HepG2 (cell line): Measurements from ENCODE around the gene KIN. TPM values are rescaled to one million over a fixed set of nuclear protein-coding genes. Genes with fewer than 3 reads are reported as not detected.
A peak's percentile ranks its signal among the peaks of the same experiment; 100 is the strongest.

ENCODE experiments used
- DNMT1 ChIP-seq: sonication (generic); formaldehyde crosslinking; IDR thresholded peaks from 2 replicates; pipeline ENCODE4 v1.5.1; 2020; ENCODE audit warnings: mild to moderate bottlenecking, missing genetic modification reagents
- EED ChIP-seq: sonication (generic); formaldehyde crosslinking; IDR thresholded peaks from 2 replicates; pipeline ENCODE4 v1.5.0; 2020; ENCODE audit warnings: mild to moderate bottlenecking, missing genetic modification reagents
- FOXO1 ChIP-seq: sonication (generic); formaldehyde crosslinking; IDR thresholded peaks from 2 replicates; pipeline ENCODE4 v1.4.0; 2020; ENCODE audit warnings: missing genetic modification reagents
- HNRNPK ChIP-seq: fragments of 200-400 bp; formaldehyde crosslinking; IDR thresholded peaks from 2 replicates; pipeline ENCODE4 v1.6.1; 2018; ENCODE audit warnings: low read length, low read depth, moderate library complexity, mild to moderate bottlenecking; ENCODE audit not compliant: poor library complexity, severe bottlenecking
- HOXA5 ChIP-seq: sonication (generic); formaldehyde crosslinking; IDR thresholded peaks from 2 replicates; pipeline ENCODE4 v1.4.0; 2020; ENCODE audit warnings: missing genetic modification reagents
- MYC ChIP-seq: sonication (generic); formaldehyde crosslinking; IDR thresholded peaks from 2 replicates; pipeline ENCODE4 v1.9.0; 2021; ENCODE audit warnings: missing genetic modification reagents, borderline replicate concordance
- ONECUT2 ChIP-seq: sonication (generic); formaldehyde crosslinking; IDR thresholded peaks from 2 replicates; pipeline ENCODE4 v1.4.0; 2020; ENCODE audit warnings: missing genetic modification reagents
- RBM39 ChIP-seq: fragments of 200-400 bp; formaldehyde crosslinking; IDR thresholded peaks from one replicate; pipeline ENCODE4 v1.6.1; 2018; ENCODE audit warnings: antibody characterized with exemption, mild to moderate bottlenecking, low read depth, low read length; ENCODE audit not compliant: poor library complexity, severe bottlenecking
- TCF7 ChIP-seq: sonication (generic); IDR thresholded peaks from 2 replicates; pipeline ENCODE4 v1.6.1; 2016; ENCODE audit warnings: antibody characterized with exemption, low read depth
- THAP11 ChIP-seq: IDR thresholded peaks from 2 replicates; pipeline ENCODE4 v1.6.1; 2016; ENCODE audit warnings: missing biosample characterization, missing genetic modification reagents
- ZNF607 ChIP-seq: sonication (generic); formaldehyde crosslinking; IDR thresholded peaks from 2 replicates; pipeline ENCODE4 v1.5.1; 2020; ENCODE audit warnings: missing genetic modification reagents, mild to moderate bottlenecking, borderline replicate concordance
- ZNF614 ChIP-seq: IDR thresholded peaks from 2 replicates; pipeline ENCODE4 v1.6.1; 2018; ENCODE audit warnings: missing biosample characterization, missing genetic modification reagents, inconsistent platforms, borderline replicate concordance
- ZNF619 ChIP-seq: sonication (generic); formaldehyde crosslinking; IDR thresholded peaks from 2 replicates; pipeline ENCODE4 v1.4.0; 2020; ENCODE audit warnings: mild to moderate bottlenecking, missing genetic modification reagents
- ZNF709 ChIP-seq: sonication (generic); formaldehyde crosslinking; IDR thresholded peaks from 2 replicates; pipeline ENCODE4 v1.5.0; 2020; ENCODE audit warnings: mild to moderate bottlenecking, missing genetic modification reagents
- polyA plus RNA-seq, 8 experiments: library from polyadenylated mRNA; depleted of rRNA in 3 of 8; stranded (reverse) in 7 of 8; unstranded in 1 of 8; fragments of >200 nt; fragmentation: Illumina TruSeq in 4 of 8; extraction: Trizol in 4 of 8; gene quantifications; 2 replicates each; pipeline versions ENCODE4 v1.2.1 to v1.2.3, GENCODE V29; 2011 to 2016; ENCODE audit warnings: low read depth in 4 of 8, missing spikeins in 1 of 8, mixed read lengths in 1 of 8; ENCODE audit not compliant: insufficient read depth in 1 of 8
- total RNA-seq, 5 experiments: library from RNA; depleted of rRNA; stranded (reverse); fragments of >200 nt; fragmentation: Illumina TruSeq; extraction: Trizol; gene quantifications; 2 replicates each; pipeline ENCODE4 v1.2.3, GENCODE V29; 2016; ENCODE audit warnings: low read depth in 1 of 5
- TF ChIP-seq, protein P1 (sequence below): sonication (generic); formaldehyde crosslinking; IDR thresholded peaks from 2 replicates; pipeline ENCODE4 v1.5.0; 2020; ENCODE audit warnings: mild to moderate bottlenecking, missing genetic modification reagents
- TF ChIP-seq, protein P2 (sequence below): IDR thresholded peaks from 2 replicates; pipeline ENCODE4 v1.4.0; 2020; ENCODE audit warnings: mild to moderate bottlenecking, missing genetic modification reagents
- TF ChIP-seq, protein P3 (sequence below): sonication (generic); formaldehyde crosslinking; IDR thresholded peaks from 2 replicates; pipeline ENCODE4 v1.4.0; 2020; ENCODE audit warnings: mild to moderate bottlenecking, low read depth, missing genetic modification reagents
- TF ChIP-seq, protein P4 (sequence below): sonication (generic); formaldehyde crosslinking; IDR thresholded peaks from 2 replicates; pipeline ENCODE4 v1.5.0; 2020; ENCODE audit warnings: missing genetic modification reagents

Gene KIN
- total and polyA plus RNA-seq, 2 of the 13 experiments (the other 11 are each of a cell fraction or from before 2014, with no cell fraction given), result 4.9 to 23.2 TPM

DNA sequence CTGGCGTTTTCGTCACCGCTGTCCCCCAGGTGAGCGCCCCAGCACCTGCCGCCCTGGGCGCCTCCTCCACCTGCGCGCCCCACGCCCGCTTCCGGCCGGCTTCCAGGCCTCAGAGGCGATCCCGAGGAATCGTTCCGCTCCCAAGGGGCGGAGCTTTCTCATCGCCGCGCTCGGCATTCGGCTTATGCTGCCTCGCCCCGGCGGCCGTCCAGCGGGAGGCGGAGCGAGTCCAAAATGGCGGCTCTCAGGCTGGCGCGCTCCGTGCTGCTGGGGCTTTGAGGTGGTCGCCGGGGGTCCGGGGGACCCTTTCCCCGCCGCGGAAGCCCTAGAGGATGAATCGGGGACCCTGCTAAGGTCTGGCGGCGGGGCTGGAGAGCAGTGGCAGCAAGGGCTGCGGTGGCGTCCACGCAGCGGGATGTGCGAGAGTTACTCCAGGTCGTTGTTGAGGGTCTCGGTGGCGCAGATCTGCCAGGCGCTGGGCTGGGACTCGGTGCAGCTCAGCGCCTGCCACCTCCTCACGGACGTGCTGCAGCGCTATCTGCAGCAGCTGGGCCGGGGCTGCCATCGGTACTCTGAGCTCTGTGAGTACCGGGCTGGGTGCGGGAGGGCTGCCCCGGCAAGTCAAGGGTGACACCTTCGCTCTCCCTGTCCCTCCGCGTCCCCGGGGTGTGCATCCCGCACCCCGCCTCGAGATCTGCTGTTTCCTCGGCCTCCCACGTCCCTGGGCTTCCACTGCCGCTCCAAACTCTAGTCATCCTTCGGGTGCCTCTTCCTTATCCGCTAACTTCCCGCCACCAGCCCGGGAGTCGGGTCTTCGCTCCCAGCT is 30.7 kb upstream of the KIN start, which contains the start of gene TAF3 (continued):
- TF ChIP-seq, protein P1, sequence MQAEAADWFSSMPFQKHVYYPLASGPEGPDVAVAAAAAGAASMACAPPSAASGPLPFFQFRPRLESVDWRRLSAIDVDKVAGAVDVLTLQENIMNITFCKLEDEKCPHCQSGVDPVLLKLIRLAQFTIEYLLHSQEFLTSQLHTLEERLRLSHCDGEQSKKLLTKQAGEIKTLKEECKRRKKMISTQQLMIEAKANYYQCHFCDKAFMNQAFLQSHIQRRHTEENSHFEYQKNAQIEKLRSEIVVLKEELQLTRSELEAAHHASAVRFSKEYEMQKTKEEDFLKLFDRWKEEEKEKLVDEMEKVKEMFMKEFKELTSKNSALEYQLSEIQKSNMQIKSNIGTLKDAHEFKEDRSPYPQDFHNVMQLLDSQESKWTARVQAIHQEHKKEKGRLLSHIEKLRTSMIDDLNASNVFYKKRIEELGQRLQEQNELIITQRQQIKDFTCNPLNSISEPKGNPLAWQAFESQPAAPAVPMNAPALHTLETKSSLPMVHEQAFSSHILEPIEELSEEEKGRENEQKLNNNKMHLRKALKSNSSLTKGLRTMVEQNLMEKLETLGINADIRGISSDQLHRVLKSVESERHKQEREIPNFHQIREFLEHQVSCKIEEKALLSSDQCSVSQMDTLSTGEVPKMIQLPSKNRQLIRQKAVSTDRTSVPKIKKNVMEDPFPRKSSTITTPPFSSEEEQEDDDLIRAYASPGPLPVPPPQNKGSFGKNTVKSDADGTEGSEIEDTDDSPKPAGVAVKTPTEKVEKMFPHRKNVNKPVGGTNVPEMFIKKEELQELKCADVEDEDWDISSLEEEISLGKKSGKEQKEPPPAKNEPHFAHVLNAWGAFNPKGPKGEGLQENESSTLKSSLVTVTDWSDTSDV, result no peak
- peak; percentile 59 for TF ChIP-seq HNRNPK
- TF ChIP-seq, protein P2, sequence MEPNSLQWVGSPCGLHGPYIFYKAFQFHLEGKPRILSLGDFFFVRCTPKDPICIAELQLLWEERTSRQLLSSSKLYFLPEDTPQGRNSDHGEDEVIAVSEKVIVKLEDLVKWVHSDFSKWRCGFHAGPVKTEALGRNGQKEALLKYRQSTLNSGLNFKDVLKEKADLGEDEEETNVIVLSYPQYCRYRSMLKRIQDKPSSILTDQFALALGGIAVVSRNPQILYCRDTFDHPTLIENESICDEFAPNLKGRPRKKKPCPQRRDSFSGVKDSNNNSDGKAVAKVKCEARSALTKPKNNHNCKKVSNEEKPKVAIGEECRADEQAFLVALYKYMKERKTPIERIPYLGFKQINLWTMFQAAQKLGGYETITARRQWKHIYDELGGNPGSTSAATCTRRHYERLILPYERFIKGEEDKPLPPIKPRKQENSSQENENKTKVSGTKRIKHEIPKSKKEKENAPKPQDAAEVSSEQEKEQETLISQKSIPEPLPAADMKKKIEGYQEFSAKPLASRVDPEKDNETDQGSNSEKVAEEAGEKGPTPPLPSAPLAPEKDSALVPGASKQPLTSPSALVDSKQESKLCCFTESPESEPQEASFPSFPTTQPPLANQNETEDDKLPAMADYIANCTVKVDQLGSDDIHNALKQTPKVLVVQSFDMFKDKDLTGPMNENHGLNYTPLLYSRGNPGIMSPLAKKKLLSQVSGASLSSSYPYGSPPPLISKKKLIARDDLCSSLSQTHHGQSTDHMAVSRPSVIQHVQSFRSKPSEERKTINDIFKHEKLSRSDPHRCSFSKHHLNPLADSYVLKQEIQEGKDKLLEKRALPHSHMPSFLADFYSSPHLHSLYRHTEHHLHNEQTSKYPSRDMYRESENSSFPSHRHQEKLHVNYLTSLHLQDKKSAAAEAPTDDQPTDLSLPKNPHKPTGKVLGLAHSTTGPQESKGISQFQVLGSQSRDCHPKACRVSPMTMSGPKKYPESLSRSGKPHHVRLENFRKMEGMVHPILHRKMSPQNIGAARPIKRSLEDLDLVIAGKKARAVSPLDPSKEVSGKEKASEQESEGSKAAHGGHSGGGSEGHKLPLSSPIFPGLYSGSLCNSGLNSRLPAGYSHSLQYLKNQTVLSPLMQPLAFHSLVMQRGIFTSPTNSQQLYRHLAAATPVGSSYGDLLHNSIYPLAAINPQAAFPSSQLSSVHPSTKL, result peak; percentile 62; the same call in 1 of the 2 replicates
- TF ChIP-seq ZNF709 (CRISPR knock-in tag), result peak; percentile 84
- peak; percentile 93; the same call in 1 of the 2 replicates for TF ChIP-seq ZNF614
- TF ChIP-seq ZNF607 (CRISPR knock-in tag), result peak; percentile 60; the same call in 1 of the 2 replicates
- TF ChIP-seq, protein P3, sequence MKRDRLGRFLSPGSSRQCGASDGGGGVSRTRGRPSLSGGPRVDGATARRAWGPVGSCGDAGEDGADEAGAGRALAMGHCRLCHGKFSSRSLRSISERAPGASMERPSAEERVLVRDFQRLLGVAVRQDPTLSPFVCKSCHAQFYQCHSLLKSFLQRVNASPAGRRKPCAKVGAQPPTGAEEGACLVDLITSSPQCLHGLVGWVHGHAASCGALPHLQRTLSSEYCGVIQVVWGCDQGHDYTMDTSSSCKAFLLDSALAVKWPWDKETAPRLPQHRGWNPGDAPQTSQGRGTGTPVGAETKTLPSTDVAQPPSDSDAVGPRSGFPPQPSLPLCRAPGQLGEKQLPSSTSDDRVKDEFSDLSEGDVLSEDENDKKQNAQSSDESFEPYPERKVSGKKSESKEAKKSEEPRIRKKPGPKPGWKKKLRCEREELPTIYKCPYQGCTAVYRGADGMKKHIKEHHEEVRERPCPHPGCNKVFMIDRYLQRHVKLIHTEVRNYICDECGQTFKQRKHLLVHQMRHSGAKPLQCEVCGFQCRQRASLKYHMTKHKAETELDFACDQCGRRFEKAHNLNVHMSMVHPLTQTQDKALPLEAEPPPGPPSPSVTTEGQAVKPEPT (CRISPR knock-in tag), result 0 out of 2 replicates have a peak, but pooled peaks have one; percentile 73
- peak; percentile 86 for TF ChIP-seq MYC (CRISPR knock-in tag)
- TF ChIP-seq ZNF619 (CRISPR knock-in tag), result peak; percentile 77
- TF ChIP-seq THAP11 (CRISPR knock-in tag), result peak; percentile 91
- no peak; the same call in 1 of the 2 replicates for TF ChIP-seq HOXA5 (CRISPR knock-in tag)
- TF ChIP-seq, protein P4, sequence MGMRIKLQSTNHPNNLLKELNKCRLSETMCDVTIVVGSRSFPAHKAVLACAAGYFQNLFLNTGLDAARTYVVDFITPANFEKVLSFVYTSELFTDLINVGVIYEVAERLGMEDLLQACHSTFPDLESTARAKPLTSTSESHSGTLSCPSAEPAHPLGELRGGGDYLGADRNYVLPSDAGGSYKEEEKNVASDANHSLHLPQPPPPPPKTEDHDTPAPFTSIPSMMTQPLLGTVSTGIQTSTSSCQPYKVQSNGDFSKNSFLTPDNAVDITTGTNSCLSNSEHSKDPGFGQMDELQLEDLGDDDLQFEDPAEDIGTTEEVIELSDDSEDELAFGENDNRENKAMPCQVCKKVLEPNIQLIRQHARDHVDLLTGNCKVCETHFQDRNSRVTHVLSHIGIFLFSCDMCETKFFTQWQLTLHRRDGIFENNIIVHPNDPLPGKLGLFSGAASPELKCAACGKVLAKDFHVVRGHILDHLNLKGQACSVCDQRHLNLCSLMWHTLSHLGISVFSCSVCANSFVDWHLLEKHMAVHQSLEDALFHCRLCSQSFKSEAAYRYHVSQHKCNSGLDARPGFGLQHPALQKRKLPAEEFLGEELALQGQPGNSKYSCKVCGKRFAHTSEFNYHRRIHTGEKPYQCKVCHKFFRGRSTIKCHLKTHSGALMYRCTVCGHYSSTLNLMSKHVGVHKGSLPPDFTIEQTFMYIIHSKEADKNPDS (CRISPR knock-in tag), result peak; percentile 44; the same call in 1 of the 2 replicates
- TF ChIP-seq RBM39, result peak; percentile 75
- TF ChIP-seq FOXO1 (CRISPR knock-in tag), result peak; percentile 49; the same call in 1 of the 2 replicates
- TF ChIP-seq DNMT1 (CRISPR knock-in tag), result no peak
- no peak for TF ChIP-seq ONECUT2 (CRISPR knock-in tag)
- no peak for TF ChIP-seq TCF7
- no peak; the same call in none of the 2 replicates for TF ChIP-seq EED (CRISPR knock-in tag)
